Right atrium auricular region (tissue), 2 donors: Measurements from ENCODE around the gene CYTH1. TPM values are rescaled to one million over a fixed set of nuclear protein-coding genes. Genes with fewer than 3 reads are reported as not detected.

Experiments used
- DNase-seq: peaks from one replicate; pipeline ENCODE4 v3.0.0-alpha.2; 2019; ENCODE audit warnings: low spot score
- H3K27ac ChIP-seq, 2 donors: fragments of 200-600 bp; sonication (generic); 1 replicate in 1 of 2; 2 replicates in 1 of 2; pipeline ENCODE4 v1.5.1; 2016 to 2019
- H3K27me3 ChIP-seq, 2 donors: fragments of 200-600 bp; sonication (generic); one replicate each; pipeline versions ENCODE4 v1.5.1 to v1.6.0; 2017 to 2019
- H3K36me3 ChIP-seq: fragments of 200-600 bp; sonication (generic); one replicate; pipeline ENCODE4 v1.5.1; 2016
- H3K4me1 ChIP-seq, 2 donors: fragments of 200-600 bp; sonication (generic); one replicate each; pipeline versions ENCODE4 v1.5.1 to v1.6.0; 2017 to 2019
- H3K4me3 ChIP-seq, 2 donors: fragments of 200-600 bp; sonication (generic); 1 replicate in 1 of 2; 2 replicates in 1 of 2; pipeline ENCODE4 v1.5.1; 2017 to 2019; ENCODE audit warnings: mild to moderate bottlenecking in 1 of 2, moderate library complexity in 1 of 2
- H3K9me3 ChIP-seq, 2 donors: fragments of 200-600 bp; sonication (generic); one replicate each; pipeline ENCODE4 v1.5.1; 2019
- CTCF ChIP-seq, 2 donors: fragments of 200-600 bp; sonication (generic); IDR thresholded peaks; one replicate each; pipeline ENCODE4 v1.5.1; 2019; ENCODE audit warnings: antibody characterized with exemption in 2 of 2
- total RNA-seq, 2 donors: library from RNA; depleted of rRNA; stranded (reverse); fragments of >200 nt; gene quantifications; one replicate each; pipeline ENCODE4 v1.1.0, GENCODE V29; 2016

CYTH1 gene
- total RNA-seq, 2 donors from 2014 or later, result 23.8 to 31.0 TPM

DNA sequence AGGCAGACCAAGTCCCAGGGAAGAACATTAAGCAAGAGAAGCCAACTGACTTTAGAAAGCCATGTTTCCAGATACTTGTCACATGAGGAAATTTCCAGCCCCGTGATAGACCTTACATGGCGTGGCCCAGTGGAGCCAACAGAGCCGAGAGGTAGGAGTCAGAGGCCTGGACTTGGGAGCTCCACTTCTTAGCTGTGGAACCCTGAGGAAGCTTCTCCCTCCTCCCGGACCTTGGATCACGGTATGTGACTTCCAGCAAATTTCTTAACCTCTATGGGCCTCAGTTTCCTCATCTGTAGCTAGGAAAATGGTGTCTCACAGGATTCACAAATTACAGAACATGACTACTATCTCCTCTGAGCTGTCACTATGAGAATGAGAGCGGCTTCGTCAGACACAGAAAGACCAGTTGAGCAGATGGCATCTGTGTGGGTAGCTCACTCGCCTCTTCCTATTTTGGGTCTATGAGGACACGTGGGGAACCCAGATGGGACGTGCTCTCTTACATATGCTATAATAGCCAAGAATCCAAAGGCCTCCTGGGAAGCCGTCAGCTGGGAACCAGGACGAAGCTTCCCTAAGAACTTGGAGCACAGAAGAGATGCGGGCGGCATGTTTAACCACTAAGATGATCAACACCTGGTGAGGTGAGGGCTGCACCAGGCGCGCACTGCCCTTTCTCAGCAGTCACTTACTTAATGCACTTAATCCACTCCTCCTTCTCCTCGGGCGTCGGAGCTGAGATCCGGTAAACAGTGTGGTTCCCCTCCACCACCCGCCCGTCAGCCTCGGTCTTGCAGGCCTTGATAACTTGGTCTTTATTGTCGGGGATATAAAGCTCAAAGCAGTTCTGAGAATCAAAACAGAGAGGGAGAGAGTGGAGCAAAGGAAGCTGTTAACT lies 102.3 kb downstream of the CYTH1 start:
- Histone ChIP-seq H3K9me3 (no peaks in the 10 kb centered on the region), H3K36me3 (peaks cover 68% of the 10 kb centered on the region), H3K27me3 (no peaks in the 10 kb centered on the region), H3K4me1 (peaks cover 0 to 11% of the 10 kb centered on the region in 2 donors), H3K4me3 (no peak overlapping the region), H3K27ac (no peak overlapping the region)
- no peak for TF ChIP-seq CTCF (IDR thresholded peaks at IDR 0.05)
- no peak for DNase-seq

GRCh38 chr17:78678711-78679110 lies 103.4 kb downstream of the CYTH1 start:
- H3K4me1 ChIP-seq, result peaks cover 0 to 11% of the 10 kb centered on the region in 2 donors
- TF ChIP-seq CTCF (IDR thresholded peaks at IDR 0.05), result no peak
- no peak overlapping the region for H3K4me3 ChIP-seq
- H3K27me3 ChIP-seq, result no peaks in the 10 kb centered on the region
- H3K9me3 ChIP-seq, result no peaks in the 10 kb centered on the region
- no peak for DNase-seq
- no peak overlapping the region for H3K27ac ChIP-seq
- peaks cover 65% of the 10 kb centered on the region for H3K36me3 ChIP-seq

GRCh38 chr17:78678222-78678557 lies 103.9 kb downstream of the CYTH1 start:
- no peak for TF ChIP-seq CTCF (IDR thresholded peaks at IDR 0.05)
- H3K27ac ChIP-seq, result no peak overlapping the region
- no peak for DNase-seq
- H3K36me3 ChIP-seq, result peaks cover 70% of the 10 kb centered on the region
- no peaks in the 10 kb centered on the region for H3K27me3 ChIP-seq
- no peak overlapping the region for H3K4me3 ChIP-seq
- H3K4me1 ChIP-seq, result peaks cover 0 to 11% of the 10 kb centered on the region in 2 donors
- H3K9me3 ChIP-seq, result no peaks in the 10 kb centered on the region

DNA sequence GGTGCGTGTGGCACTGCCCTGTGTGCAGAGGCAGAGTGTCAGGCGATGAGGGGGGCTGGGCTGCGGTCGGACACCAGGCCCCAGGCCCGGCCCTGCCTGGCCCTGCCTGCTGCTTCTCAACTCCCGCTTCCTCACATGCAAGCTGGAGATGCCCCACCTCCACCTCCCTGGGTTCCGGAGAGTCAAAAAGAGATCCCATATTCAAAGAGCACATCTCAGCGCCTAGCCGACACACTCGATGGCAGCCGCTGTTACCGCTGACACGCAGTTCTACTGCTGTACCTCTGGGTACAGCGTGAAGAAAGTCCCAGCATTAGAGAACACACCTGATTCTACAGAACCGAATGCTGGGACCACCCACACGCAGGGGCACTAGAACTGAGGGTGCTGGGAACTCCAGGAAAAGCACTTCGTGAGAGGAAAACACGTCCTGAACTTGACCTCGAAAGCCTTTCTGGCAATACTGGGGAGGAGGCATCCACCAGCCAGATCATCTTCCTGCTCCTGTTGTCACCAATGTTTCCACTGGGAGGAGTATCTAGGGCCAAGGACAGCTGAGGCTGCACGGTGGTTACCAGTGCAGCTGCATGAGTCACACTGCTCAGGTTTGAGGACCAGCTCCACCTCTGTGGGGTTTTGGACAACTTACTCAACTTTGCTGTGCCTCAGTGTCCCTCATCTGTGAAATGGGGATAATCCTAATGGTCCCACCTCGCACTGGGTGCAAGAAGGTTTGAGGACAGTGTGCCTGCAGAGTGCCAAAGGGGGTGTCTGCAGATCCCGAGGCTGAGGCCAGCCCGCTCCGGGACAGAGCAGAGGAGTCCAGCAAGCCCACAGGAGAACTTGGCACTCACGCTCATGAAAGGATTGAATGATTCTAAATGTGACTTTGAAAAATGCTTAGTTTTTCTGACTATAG lies 104.5 kb downstream of the CYTH1 start:
- DNase-seq, result no peak

More for the DNA sequence above, 104.5 kb downstream of the CYTH1 start:
- Histone ChIP-seq H3K27me3 (no peaks in the 10 kb centered on the region), H3K27ac (no peak overlapping the region), H3K9me3 (no peaks in the 10 kb centered on the region), H3K36me3 (peaks cover 74% of the 10 kb centered on the region), H3K4me3 (no peak overlapping the region), H3K4me1 (peaks cover 0 to 11% of the 10 kb centered on the region in 2 donors)
- no peak for TF ChIP-seq CTCF (IDR thresholded peaks at IDR 0.05)
